Lower leg skin (tissue), 4 donors: ENCODE data around the gene HS6ST1. TPM values are rescaled to one million over a fixed set of nuclear protein-coding genes. Genes with fewer than 3 reads are reported as not detected.
A peak's percentile ranks its signal among the peaks of the same experiment; 100 is the strongest.

ENCODE experiments used
- DNase-seq, 2 donors: peaks; one replicate each; pipeline ENCODE4 v3.0.0-alpha.2; 2019; ENCODE audit warnings: low spot score in 2 of 2
- H3K4me3 ChIP-seq: fragments of 200-600 bp; sonication (generic); 2 replicates; pipeline ENCODE4 v1.5.1; 2017; ENCODE audit warnings: mild to moderate bottlenecking, low read depth; ENCODE audit not compliant: poor library complexity, severe bottlenecking
- POLR2A ChIP-seq, 2 donors: fragments of 450-650 bp; IDR thresholded peaks; one replicate each; pipeline ENCODE4 v1.6.1; 2016 to 2017; ENCODE audit warnings: antibody characterized with exemption in 2 of 2, mild to moderate bottlenecking in 1 of 2, moderate library complexity in 1 of 2
- WGBS, 2 donors: methylation state at CpG; one replicate each; pipeline ENCODE4 v1.1.5; 2018; 5-methylcytosine and 5-hydroxymethylcytosine counted together
- intact Hi-C: fragments of 100-400 bp; cut with DNase I; formaldehyde crosslinking; loops from one replicate; pipeline ENCODE4 v1.15.0; 2023; ENCODE audit warnings: low total_unique reads
- total RNA-seq, 4 donors: library from RNA; depleted of rRNA; stranded (reverse); fragments of >200 nt; gene quantifications; one replicate each; pipeline ENCODE4 v1.1.0, GENCODE V29; 2016
- TF ChIP-seq, protein P1 (sequence below), 3 donors: fragments of 450-650 bp; IDR thresholded peaks; one replicate each; pipeline ENCODE4 v1.5.1; 2016; ENCODE audit warnings: antibody characterized with exemption in 3 of 3, mild to moderate bottlenecking in 3 of 3, moderate library complexity in 2 of 3

The HS6ST1 gene
- total RNA-seq, 4 donors from 2014 or later = 50.2 to 88.9 (median 69.3) TPM

DNA sequence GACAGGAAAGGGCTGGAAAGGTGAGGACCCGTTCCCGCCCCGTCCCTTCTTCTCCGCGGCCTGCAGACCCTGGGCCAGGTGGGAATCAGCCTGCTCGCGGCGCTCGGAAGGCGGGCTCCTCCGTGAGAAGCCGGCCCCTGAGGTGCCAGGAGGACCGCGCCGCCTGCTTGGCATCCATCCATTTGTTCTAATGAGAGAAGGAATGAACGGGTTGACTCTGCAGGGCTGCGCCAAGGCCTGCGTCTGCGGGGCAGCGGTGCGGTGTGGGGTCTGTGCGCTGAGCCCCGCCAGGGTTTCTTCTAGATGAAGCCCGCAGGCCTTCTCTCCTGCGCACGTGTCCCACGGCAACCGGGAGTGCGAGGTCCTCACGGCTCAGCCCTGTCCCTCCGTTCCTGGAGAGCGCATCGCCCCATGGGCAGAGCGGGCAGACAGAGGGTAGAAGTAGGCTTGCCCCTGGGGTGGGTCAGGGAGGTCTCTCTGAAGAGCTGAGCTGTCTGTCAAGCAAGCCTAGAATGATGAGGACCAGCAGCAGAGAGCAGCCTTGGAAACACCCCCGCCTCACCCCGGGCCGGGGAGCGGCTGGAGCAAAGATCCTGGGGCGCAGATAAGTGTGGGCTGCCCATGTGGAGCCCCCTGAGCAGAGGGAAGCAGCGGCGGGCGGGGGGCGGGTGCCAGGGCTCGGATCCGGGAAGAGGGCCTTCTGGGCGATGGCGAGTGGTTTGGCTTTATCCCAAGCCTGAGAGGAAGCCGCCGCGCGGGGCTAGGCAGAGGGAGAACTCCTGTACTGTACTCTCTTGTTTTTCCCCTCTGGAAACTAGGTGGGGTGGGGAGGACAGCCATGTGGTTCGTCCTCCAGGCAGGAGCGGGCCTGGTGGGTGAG is 27.9 kb upstream of the HS6ST1 start:
- WGBS, 2 donors = 85 to 92% methylated on average over 53 of the region's 53 CpGs
- peak in 1 of 2 donors; percentile 79 for DNase-seq
- TF ChIP-seq, protein P1, sequence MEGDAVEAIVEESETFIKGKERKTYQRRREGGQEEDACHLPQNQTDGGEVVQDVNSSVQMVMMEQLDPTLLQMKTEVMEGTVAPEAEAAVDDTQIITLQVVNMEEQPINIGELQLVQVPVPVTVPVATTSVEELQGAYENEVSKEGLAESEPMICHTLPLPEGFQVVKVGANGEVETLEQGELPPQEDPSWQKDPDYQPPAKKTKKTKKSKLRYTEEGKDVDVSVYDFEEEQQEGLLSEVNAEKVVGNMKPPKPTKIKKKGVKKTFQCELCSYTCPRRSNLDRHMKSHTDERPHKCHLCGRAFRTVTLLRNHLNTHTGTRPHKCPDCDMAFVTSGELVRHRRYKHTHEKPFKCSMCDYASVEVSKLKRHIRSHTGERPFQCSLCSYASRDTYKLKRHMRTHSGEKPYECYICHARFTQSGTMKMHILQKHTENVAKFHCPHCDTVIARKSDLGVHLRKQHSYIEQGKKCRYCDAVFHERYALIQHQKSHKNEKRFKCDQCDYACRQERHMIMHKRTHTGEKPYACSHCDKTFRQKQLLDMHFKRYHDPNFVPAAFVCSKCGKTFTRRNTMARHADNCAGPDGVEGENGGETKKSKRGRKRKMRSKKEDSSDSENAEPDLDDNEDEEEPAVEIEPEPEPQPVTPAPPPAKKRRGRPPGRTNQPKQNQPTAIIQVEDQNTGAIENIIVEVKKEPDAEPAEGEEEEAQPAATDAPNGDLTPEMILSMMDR (IDR thresholded peaks at IDR 0.05) = no peak
- TF ChIP-seq POLR2A (IDR thresholded peaks at IDR 0.05) = no peak
- H3K4me3 ChIP-seq = no peak overlapping the region
- intact Hi-C loops = no loop called here

DNA sequence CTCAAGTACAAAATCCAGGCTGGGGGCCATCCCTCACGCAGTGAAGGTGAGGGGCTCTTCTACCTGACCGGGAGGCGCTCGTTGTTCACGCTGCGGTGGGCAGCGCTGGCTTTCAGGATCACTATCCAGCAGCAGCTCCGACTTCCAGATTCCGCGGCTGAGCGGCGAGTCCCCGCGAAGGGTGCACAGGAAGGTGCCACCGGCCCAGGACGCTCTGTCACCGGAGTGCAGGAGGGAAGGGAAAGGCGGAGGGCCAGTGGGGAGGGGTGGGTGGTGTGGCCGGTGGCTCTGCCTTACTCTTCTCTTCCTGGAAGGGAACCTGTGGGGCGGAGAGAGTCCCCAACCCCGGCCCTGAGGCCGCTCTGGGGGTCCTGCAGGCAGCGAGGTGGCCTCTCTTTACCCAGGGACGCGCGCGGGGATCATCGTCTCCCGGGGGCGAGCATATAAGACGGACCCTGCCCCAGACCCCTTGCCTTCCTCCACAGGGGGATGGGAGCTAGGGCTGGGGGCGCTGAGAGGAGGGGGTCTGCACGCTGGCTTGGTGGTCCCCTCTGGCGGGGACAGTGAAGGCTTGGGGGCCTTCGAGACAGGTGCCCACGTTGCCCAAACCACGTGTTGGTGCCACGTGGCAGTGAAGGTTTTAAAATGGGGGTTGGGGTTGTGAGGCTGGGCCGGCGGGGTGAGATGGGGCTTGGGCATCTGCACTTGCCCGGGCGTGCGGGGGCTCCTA is 26.9 kb upstream of the HS6ST1 start:
- 96 to 97% methylated on average over 42 of the region's 43 CpGs for WGBS, 2 donors
- TF ChIP-seq, protein P1 (IDR thresholded peaks at IDR 0.05) = no peak
- no peak for TF ChIP-seq POLR2A (IDR thresholded peaks at IDR 0.05)
- no peak overlapping the region for H3K4me3 ChIP-seq
- peak in 1 of 2 donors; percentile 76 for DNase-seq
- intact Hi-C loops = no loop called here

DNA sequence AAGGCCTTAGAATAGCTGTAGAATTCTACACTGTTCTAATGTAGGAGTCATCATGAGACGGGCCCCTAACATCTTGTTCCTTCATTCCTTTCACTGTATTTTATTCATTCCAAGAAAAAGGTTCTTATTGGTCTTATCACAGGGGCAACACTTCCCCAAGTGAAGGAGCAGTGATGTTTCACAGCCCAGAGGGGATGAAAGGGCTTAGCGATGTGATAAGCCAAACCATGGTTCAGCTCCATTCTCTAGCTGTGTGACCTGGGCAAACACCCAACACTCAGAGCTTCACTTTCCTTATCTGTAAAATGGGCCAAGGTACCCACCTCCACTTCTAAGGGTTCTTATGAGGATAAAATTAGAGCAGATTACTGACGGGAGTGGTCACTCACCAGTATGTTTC is 25.4 kb upstream of the HS6ST1 start:
- peak in 1 of 2 donors; percentile 63 for DNase-seq
- no peak overlapping the region for H3K4me3 ChIP-seq
- TF ChIP-seq POLR2A (IDR thresholded peaks at IDR 0.05) = no peak
- TF ChIP-seq, protein P1 (IDR thresholded peaks at IDR 0.05) = no peak
- 99 to 100% methylated on average over 3 of the region's 3 CpGs for WGBS, 2 donors
- intact Hi-C loops = no loop called here

DNA sequence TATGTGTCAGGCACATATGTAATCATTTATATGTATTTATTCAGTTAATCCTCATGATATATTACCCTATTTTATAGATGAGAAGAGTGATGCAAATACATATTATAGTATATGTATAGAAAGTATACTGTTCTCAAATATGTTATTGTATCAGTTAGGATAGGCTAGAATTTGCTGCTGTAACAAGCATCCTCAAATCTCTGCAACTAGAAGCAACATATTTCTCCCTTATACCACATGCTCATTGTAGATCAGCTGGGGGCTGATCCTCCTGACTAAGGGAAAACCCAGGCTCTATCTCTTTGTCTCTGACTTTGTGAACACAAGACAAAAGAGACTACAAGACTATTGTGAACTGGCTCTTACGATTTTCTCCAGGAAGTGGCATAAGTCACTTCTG is 24.8 kb upstream of the HS6ST1 start:
- TF ChIP-seq, protein P1 (IDR thresholded peaks at IDR 0.05) = no peak
- TF ChIP-seq POLR2A (IDR thresholded peaks at IDR 0.05) = no peak
- intact Hi-C loops = no loop called here
- DNase-seq = no peak
- no peak overlapping the region for H3K4me3 ChIP-seq
- 64 to 74% methylated on average over 1 of the region's 1 CpG for WGBS, 2 donors

DNA sequence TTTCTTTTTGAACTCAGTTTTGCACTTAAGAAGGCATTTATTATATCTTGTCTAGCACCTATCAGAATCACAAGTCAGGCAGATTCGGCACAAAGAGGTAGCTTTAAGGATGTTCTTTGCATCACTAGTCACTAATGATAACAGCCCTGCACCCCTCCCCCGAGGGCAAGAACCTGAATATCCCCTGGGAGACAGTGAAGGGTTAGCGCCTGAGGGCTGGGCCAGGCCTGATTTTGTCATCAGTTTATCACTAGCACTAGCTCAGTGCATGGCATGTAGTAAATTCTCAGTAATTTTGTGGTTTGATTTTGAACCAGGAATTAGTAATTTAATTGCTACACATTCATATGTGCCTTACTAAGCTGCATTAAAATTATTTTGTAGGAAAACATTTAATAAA is 23.9 kb upstream of the HS6ST1 start:
- intact Hi-C loops = no loop called here
- 77 to 78% methylated on average over 3 of the region's 3 CpGs for WGBS, 2 donors
- no peak for TF ChIP-seq POLR2A (IDR thresholded peaks at IDR 0.05)
- TF ChIP-seq, protein P1 (IDR thresholded peaks at IDR 0.05) = no peak
- H3K4me3 ChIP-seq = no peak overlapping the region
- peak in 1 of 2 donors; percentile 73 for DNase-seq
